GM23338 (cell line): Measurements from ENCODE around the gene EGFR. TPM values are rescaled to one million over a fixed set of nuclear protein-coding genes. Genes with fewer than 3 reads are reported as not detected.

Source experiments
- ATAC-seq: fragments of 200-7000 bp; cut with Tn5 transposase; 3 replicates; pipeline ENCODE4 v1.9.1; 2020
- DNase-seq: peaks from one replicate; pipeline ENCODE4 v3.0.0-alpha.2; 2015; ENCODE audit warnings: low spot score
- H2AFZ ChIP-seq: fragments of 200-600 bp; sonication (generic); 2 replicates; pipeline ENCODE4 v1.8.0; 2016; ENCODE audit warnings: antibody characterized with exemption, mild to moderate bottlenecking, moderate library complexity
- H3F3A ChIP-seq: fragments of 200-600 bp; sonication (generic); replicated peaks from 2 replicates; pipeline ENCODE4 v1.8.0; 2017; ENCODE audit warnings: antibody characterized with exemption, mixed run types, low read depth
- H3K27ac ChIP-seq: fragments of 200-600 bp; sonication (generic); 2 replicates; pipeline ENCODE4 v1.6.1; 2016; ENCODE audit warnings: low read depth
- H3K27me3 ChIP-seq: fragments of 200-600 bp; sonication (generic); 2 replicates; pipeline ENCODE4 v1.8.0; 2016; ENCODE audit warnings: mild to moderate bottlenecking, mixed run types, moderate library complexity; ENCODE audit not compliant: insufficient read depth
- H3K36me3 ChIP-seq: fragments of 200-600 bp; sonication (generic); 2 replicates; pipeline ENCODE4 v1.8.0; 2016; ENCODE audit warnings: mild to moderate bottlenecking; ENCODE audit not compliant: insufficient read depth
- H3K4me1 ChIP-seq: fragments of 200-600 bp; sonication (generic); 2 replicates; pipeline ENCODE4 v1.8.0; 2016; ENCODE audit warnings: mild to moderate bottlenecking, moderate library complexity; ENCODE audit not compliant: insufficient read depth
- H3K4me2 ChIP-seq: fragments of 200-600 bp; sonication (generic); 2 replicates; pipeline ENCODE4 v1.7.1; 2017; ENCODE audit warnings: mixed run types
- H3K4me3 ChIP-seq: fragments of 200-600 bp; sonication (generic); 2 replicates; pipeline ENCODE4 v1.6.1; 2016; ENCODE audit warnings: mixed run types
- H3K79me2 ChIP-seq: fragments of 200-600 bp; sonication (generic); replicated peaks from 2 replicates; pipeline ENCODE4 v1.8.0; 2017; ENCODE audit warnings: mild to moderate bottlenecking; ENCODE audit not compliant: insufficient read depth
- H3K9me2 ChIP-seq: fragments of 200-600 bp; sonication (generic); 2 replicates; pipeline ENCODE4 v1.8.0; 2017; ENCODE audit not compliant: insufficient read depth
- H4K20me1 ChIP-seq: fragments of 200-600 bp; sonication (generic); replicated peaks from 2 replicates; pipeline ENCODE4 v1.8.0; 2017; ENCODE audit warnings: mild to moderate bottlenecking; ENCODE audit not compliant: insufficient read depth
- H3K27ac Mint-ChIP-seq: 2 replicates; pipeline ENCODE4 v1.8.0; 2020; ENCODE audit warnings: inconsistent platforms, mild to moderate bottlenecking, moderate library complexity, mixed read lengths
- H3K27me3 Mint-ChIP-seq: 3 replicates; pipeline ENCODE4 v1.8.0; 2022; ENCODE audit warnings: low read depth, mild to moderate bottlenecking, moderate library complexity, mixed read lengths, inconsistent platforms; ENCODE audit not compliant: insufficient read depth, poor library complexity
- H3K36me3 Mint-ChIP-seq: 3 replicates; pipeline ENCODE4 v1.8.0; 2021; ENCODE audit warnings: low read depth, mild to moderate bottlenecking, inconsistent platforms, moderate library complexity, mixed read lengths
- H3K4me1 Mint-ChIP-seq: 3 replicates; pipeline ENCODE4 v1.8.0; 2020; ENCODE audit warnings: mild to moderate bottlenecking, inconsistent platforms, mixed read lengths
- H3K4me3 Mint-ChIP-seq: 3 replicates; pipeline ENCODE4 v1.8.0; 2021; ENCODE audit warnings: moderate library complexity, mild to moderate bottlenecking, inconsistent platforms, mixed read lengths
- H3K9me3 Mint-ChIP-seq: 3 replicates; pipeline ENCODE4 v1.8.0; 2020; ENCODE audit warnings: moderate library complexity, mild to moderate bottlenecking, inconsistent platforms, mixed read lengths
- CREB1 ChIP-seq: fragments of 250-450 bp; sonication (Bioruptor Pico); IDR thresholded peaks from 2 replicates; pipeline ENCODE4 v1.5.0; 2020; ENCODE audit warnings: low read depth, mild to moderate bottlenecking, moderate library complexity
- EZH2phosphoT487 ChIP-seq: fragments of 200-600 bp; sonication (generic); IDR thresholded peaks from one replicate; pipeline ENCODE4 v1.8.1; 2018; ENCODE audit warnings: antibody characterized with exemption; ENCODE audit not compliant: unreplicated experiment
- NANOG ChIP-seq: IDR thresholded peaks from 2 replicates; pipeline ENCODE4 v1.6.1; 2016; ENCODE audit warnings: antibody characterized with exemption, borderline replicate concordance
- POLR2AphosphoS5 ChIP-seq: IDR thresholded peaks from 2 replicates; pipeline ENCODE4 v1.6.1; 2016; ENCODE audit warnings: antibody characterized with exemption, low read depth
- STAT1 ChIP-seq: IDR thresholded peaks from one replicate; pipeline ENCODE4 v1.6.1; 2016; ENCODE audit warnings: antibody characterized with exemption; ENCODE audit not compliant: unreplicated experiment
- ZNF114 ChIP-seq: fragments of 250-450 bp; sonication (Bioruptor Pico); IDR thresholded peaks from 2 replicates; pipeline ENCODE4 v1.5.0; 2020; ENCODE audit warnings: mild to moderate bottlenecking, moderate library complexity
- polyA plus RNA-seq: library from polyadenylated mRNA; unstranded; fragments of >200 nt; fragmentation: Nextera tagmentation; extraction: Ambion mirVana; gene quantifications from 2 replicates; pipeline ENCODE4 v1.2.1, GENCODE V29; 2016
- total RNA-seq: library from RNA; depleted of rRNA; stranded (reverse); fragments of >200 nt; shearing (Covaris generic); gene quantifications from 2 replicates; pipeline ENCODE4 v1.2.3, GENCODE V29; 2014
- TF ChIP-seq, protein P1 (sequence below), 2 experiments: fragments of 200-600 bp in 1 of 2; sonication (generic) in 1 of 2; conservative IDR thresholded peaks; 2 replicates each; pipeline versions ENCODE4 v1.5.1 to v1.6.1; 2016 to 2017; ENCODE audit warnings: antibody characterized with exemption in 2 of 2, low read depth in 2 of 2, mild to moderate bottlenecking in 2 of 2, moderate library complexity in 1 of 2

The EGFR gene
- total and polyA plus RNA-seq, 2 experiments from 2014 or later: 1.5 to 4.5 TPM

GRCh38 chr7:55255496-55256445 lies 237.0 kb downstream of the EGFR start:
- Mint-ChIP-seq H3K4me3 (peak overlapping the region; percentile 80), H3K27me3 (peaks cover 38% of the 10 kb centered on the region)
- ATAC-seq: peak; percentile 75

GRCh38 chr7:55258631-55259030 lies 239.8 kb downstream of the EGFR start:
- Mint-ChIP-seq H3K27ac (no peak overlapping the region), H3K27me3 (peaks cover 24% of the 10 kb centered on the region), H3K4me3 (no peak overlapping the region), H3K4me1 (peaks cover 9% of the 10 kb centered on the region), H3K36me3 (no peaks in the 10 kb centered on the region), H3K9me3 (no peaks in the 10 kb centered on the region)
- Histone ChIP-seq H3K27me3 (peaks cover 31% of the 10 kb centered on the region), H3K36me3 (no peaks in the 10 kb centered on the region), H3K4me3 (no peak overlapping the region), H3K27ac (no peak overlapping the region), H3K4me1 (no peaks in the 10 kb centered on the region), H3F3A (no peaks in the 10 kb centered on the region), H4K20me1 (no peaks in the 10 kb centered on the region), H3K79me2 (no peaks in the 10 kb centered on the region), H3K4me2 (no peak overlapping the region), H2AFZ (no peak overlapping the region), H3K9me2 (peaks cover 14% of the 10 kb centered on the region; the same call in 1 of the 2 replicates)
- TF ChIP-seq NANOG: no peak
- no peak for TF ChIP-seq POLR2AphosphoS5
- no peak for TF ChIP-seq ZNF114
- no peak for TF ChIP-seq STAT1
- TF ChIP-seq, protein P1, sequence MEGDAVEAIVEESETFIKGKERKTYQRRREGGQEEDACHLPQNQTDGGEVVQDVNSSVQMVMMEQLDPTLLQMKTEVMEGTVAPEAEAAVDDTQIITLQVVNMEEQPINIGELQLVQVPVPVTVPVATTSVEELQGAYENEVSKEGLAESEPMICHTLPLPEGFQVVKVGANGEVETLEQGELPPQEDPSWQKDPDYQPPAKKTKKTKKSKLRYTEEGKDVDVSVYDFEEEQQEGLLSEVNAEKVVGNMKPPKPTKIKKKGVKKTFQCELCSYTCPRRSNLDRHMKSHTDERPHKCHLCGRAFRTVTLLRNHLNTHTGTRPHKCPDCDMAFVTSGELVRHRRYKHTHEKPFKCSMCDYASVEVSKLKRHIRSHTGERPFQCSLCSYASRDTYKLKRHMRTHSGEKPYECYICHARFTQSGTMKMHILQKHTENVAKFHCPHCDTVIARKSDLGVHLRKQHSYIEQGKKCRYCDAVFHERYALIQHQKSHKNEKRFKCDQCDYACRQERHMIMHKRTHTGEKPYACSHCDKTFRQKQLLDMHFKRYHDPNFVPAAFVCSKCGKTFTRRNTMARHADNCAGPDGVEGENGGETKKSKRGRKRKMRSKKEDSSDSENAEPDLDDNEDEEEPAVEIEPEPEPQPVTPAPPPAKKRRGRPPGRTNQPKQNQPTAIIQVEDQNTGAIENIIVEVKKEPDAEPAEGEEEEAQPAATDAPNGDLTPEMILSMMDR (conservative IDR thresholded peaks at IDR 0.05; ENCODE audit: low read depth in 2 of 2): no peak
- no peak for TF ChIP-seq CREB1 (CRISPR knock-in tag)
- DNase-seq (no peak), ATAC-seq (no peak)

More at GRCh38 chr7:55255496-55256445, 237.0 kb downstream of the EGFR start:
- H3K4me1 ChIP-seq: no peaks in the 10 kb centered on the region
- H3K4me1 Mint-ChIP-seq: peaks cover 9% of the 10 kb centered on the region
- H3K36me3 ChIP-seq: no peaks in the 10 kb centered on the region
- H3K4me2 ChIP-seq: peak overlapping the region; percentile 97
- H3K79me2 ChIP-seq: no peaks in the 10 kb centered on the region
- peak overlapping the region; percentile 75 for H3K4me3 ChIP-seq
- H3K27ac ChIP-seq: no peak overlapping the region
- peaks cover 45% of the 10 kb centered on the region for H3K27me3 ChIP-seq
- TF ChIP-seq CREB1 (CRISPR knock-in tag) (no peak), STAT1 (no peak), EZH2phosphoT487 (no peak)
- TF ChIP-seq, protein P1 (conservative IDR thresholded peaks at IDR 0.05; ENCODE audit: low read depth in 2 of 2): peak; percentile 70 to 89
- H3K9me3 Mint-ChIP-seq: no peaks in the 10 kb centered on the region
- no peaks in the 10 kb centered on the region; the same call in 2 of the 3 replicates for H3K36me3 Mint-ChIP-seq
- peak; percentile 85 for DNase-seq
- peaks cover 4% of the 10 kb centered on the region; the same call in 1 of the 2 replicates for H3K9me2 ChIP-seq
- H4K20me1 ChIP-seq: no peaks in the 10 kb centered on the region
- peak overlapping the region; percentile 100 for H2AFZ ChIP-seq
- no peaks in the 10 kb centered on the region for H3F3A ChIP-seq
- H3K27ac Mint-ChIP-seq: no peak overlapping the region
